ENCODE results near the gene ZDHHC4. TPM values are rescaled to one million over a fixed set of nuclear protein-coding genes. Genes with fewer than 3 reads are reported as not detected.
A peak's percentile ranks its signal among the peaks of the same experiment; 100 is the strongest.

The ZDHHC4 gene
- total and polyA plus RNA-seq, 2 donors from 2014 or later: 62.4 to 84.1 TPM

DNA sequence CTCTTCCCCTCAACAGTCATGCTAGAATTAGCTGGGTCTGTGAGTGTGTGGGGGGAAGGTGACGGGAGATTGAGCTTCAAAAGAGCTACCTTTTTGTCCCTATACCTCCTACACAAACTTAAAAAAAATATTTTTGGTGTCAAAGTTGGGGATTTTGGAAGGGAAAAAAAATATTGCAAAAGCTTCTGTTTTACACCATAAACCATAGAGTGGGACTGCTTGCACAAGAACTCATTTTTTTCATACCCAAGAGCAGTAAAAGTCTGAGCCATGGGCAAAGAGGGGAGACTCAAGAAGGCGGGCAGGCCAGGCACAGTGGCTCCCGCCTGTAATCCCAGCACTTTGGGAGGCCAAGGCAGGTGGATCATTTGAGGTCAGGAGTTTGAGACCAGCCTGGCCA lies 9.4 kb upstream of the ZDHHC4 start:
- Histone ChIP-seq H3K36me3 (ENCODE audit: control insufficient read depth in 2 of 3, insufficient read depth in 3 of 3, low read length in 3 of 3) (no peaks in the 10 kb centered on the region), H3K9ac (ENCODE audit: low read length in 3 of 3) (no peak overlapping the region), H3K27ac (ENCODE audit: low read depth in 2 of 2, low read length in 2 of 2) (no peak overlapping the region), H3K9me3 (ENCODE audit: control insufficient read depth in 2 of 3, insufficient read depth in 1 of 3, low read length in 3 of 3) (peaks cover 0 to 4% (median 0%) of the 10 kb centered on the region in 3 donors), H3K4me3 (ENCODE audit: low read length in 3 of 3) (no peak overlapping the region), H3K27me3 (ENCODE audit: control insufficient read depth, insufficient read depth, low read length) (no peaks in the 10 kb centered on the region), H3K4me1 (ENCODE audit: control insufficient read depth in 2 of 3, insufficient read depth in 2 of 3, low read depth in 1 of 3, low read length in 3 of 3) (no peaks in the 10 kb centered on the region)
- TF ChIP-seq, protein P1, sequence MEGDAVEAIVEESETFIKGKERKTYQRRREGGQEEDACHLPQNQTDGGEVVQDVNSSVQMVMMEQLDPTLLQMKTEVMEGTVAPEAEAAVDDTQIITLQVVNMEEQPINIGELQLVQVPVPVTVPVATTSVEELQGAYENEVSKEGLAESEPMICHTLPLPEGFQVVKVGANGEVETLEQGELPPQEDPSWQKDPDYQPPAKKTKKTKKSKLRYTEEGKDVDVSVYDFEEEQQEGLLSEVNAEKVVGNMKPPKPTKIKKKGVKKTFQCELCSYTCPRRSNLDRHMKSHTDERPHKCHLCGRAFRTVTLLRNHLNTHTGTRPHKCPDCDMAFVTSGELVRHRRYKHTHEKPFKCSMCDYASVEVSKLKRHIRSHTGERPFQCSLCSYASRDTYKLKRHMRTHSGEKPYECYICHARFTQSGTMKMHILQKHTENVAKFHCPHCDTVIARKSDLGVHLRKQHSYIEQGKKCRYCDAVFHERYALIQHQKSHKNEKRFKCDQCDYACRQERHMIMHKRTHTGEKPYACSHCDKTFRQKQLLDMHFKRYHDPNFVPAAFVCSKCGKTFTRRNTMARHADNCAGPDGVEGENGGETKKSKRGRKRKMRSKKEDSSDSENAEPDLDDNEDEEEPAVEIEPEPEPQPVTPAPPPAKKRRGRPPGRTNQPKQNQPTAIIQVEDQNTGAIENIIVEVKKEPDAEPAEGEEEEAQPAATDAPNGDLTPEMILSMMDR (IDR thresholded peaks at IDR 0.05; ENCODE audit: borderline replicate concordance, extremely low read depth, insufficient read depth): no peak
- DNase-seq (no peak), FAIRE-seq (no peak)
- intact Hi-C loops (cut with DNase I): no loop called here

DNA sequence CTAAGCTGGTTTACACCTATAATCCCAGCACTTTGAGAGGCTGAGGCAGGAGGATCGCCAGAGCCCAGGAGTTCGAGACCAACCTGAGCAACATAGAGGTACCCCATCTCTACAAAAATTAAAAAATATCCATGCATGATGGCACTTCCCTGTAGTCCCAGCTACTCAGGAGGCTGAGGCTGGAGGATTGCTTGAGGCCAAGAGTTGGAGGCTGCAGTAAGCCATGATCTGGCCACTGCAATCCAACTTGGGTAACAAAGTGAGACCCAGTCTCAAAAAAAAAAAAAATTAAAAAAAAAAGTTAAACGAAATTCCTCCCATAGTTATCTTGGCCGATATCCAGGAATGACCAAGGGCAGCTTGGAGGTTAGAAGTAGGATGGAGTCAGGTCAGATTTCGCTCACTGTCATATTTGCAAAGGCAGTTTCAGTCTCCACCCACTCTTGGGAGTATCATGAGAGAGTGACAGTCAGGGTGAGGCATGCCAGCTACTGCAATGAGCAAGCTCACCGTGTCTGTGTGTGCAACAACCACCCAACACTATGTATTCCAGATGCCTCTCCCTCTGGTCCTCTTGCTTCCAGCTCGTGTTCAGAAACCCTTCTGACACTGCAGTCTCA lies 6.0 kb upstream of the ZDHHC4 start:
- Histone ChIP-seq H3K27me3 (ENCODE audit: control insufficient read depth, insufficient read depth, low read length) (no peaks in the 10 kb centered on the region), H3K4me3 (ENCODE audit: low read length in 3 of 3) (no peak overlapping the region), H3K9ac (ENCODE audit: low read length in 3 of 3) (no peak overlapping the region), H3K27ac (ENCODE audit: low read depth in 2 of 2, low read length in 2 of 2) (no peak overlapping the region), H3K9me3 (ENCODE audit: control insufficient read depth in 2 of 3, insufficient read depth in 1 of 3, low read length in 3 of 3) (peaks cover 0 to 4% (median 0%) of the 10 kb centered on the region in 3 donors), H3K36me3 (ENCODE audit: control insufficient read depth in 2 of 3, insufficient read depth in 3 of 3, low read length in 3 of 3) (no peaks in the 10 kb centered on the region), H3K4me1 (ENCODE audit: control insufficient read depth in 2 of 3, insufficient read depth in 2 of 3, low read depth in 1 of 3, low read length in 3 of 3) (no peaks in the 10 kb centered on the region)
- intact Hi-C loops (cut with DNase I): no loop called here
- DNase-seq (no peak), FAIRE-seq (no peak)
- TF ChIP-seq, protein P1 (IDR thresholded peaks at IDR 0.05; ENCODE audit: borderline replicate concordance, extremely low read depth, insufficient read depth): no peak

DNA sequence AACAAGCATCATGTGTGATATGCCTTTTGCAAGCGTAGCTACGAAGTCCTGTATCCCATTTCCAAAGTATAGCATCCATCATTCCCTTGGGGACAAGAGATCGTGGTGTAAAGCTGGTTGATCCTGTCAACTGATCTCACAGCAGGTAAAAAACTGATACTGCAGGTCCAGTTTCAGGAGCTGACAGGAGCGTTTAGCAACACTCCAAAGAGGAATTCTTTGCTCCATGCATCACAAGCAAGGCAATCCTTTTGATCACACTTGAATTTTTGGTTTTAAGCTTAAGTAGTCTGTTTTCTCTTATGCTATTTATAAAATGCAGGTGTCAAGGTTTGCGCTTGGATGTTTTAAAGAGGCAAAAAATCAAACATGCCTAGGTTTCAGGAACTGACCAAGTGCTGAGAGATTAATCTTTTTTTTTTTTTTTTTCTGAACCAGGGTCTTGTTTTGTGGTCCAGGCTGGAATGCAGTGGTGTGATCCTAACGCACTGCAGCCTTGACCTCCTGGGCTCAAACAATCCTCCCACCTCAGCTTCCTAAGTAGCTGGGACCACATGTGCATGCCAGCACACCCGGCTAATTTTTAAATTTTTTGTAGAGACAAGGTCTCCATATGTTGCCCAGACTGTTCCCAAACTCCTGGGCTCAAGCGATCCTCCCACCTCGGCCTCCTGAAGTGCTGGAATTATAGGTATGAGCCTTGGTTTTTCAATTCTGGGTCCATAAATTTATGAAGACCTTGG lies 1.8 kb upstream of the ZDHHC4 start:
- DNase-seq (peak in 2 of 5 donors; percentile 36 to 47), FAIRE-seq (no peak)
- H3K9me3 ChIP-seq (ENCODE audit: control insufficient read depth in 2 of 3, insufficient read depth in 1 of 3, low read length in 3 of 3): no peaks in the 10 kb centered on the region
- peaks cover 0 to under 1% (median 0%) of the 10 kb centered on the region in 3 donors for H3K36me3 ChIP-seq (ENCODE audit: control insufficient read depth in 2 of 3, insufficient read depth in 3 of 3, low read length in 3 of 3)
- H3K4me1 ChIP-seq (ENCODE audit: control insufficient read depth in 2 of 3, insufficient read depth in 2 of 3, low read depth in 1 of 3, low read length in 3 of 3): no peaks in the 10 kb centered on the region
- H3K4me3 ChIP-seq (ENCODE audit: low read length in 3 of 3): no peak overlapping the region
- intact Hi-C loops (cut with DNase I): no loop called here
- H3K9ac ChIP-seq (ENCODE audit: low read length in 3 of 3): no peak overlapping the region
- H3K27me3 ChIP-seq (ENCODE audit: control insufficient read depth, insufficient read depth, low read length): no peaks in the 10 kb centered on the region
- no peak overlapping the region for H3K27ac ChIP-seq (ENCODE audit: low read depth in 2 of 2, low read length in 2 of 2)
- TF ChIP-seq, protein P1 (IDR thresholded peaks at IDR 0.05; ENCODE audit: borderline replicate concordance, extremely low read depth, insufficient read depth): no peak

Data from kidney (tissue), 14 donors.